Progenitor cell of endocrine pancreas (in vitro differentiated cells): ENCODE data around the gene RTEL1. TPM values are rescaled to one million over a fixed set of nuclear protein-coding genes. Genes with fewer than 3 reads are reported as not detected.
A peak's percentile ranks its signal among the peaks of the same experiment; 100 is the strongest.

Source experiments
- DNase-seq: peaks from one replicate; pipeline ENCODE4 v3.0.0; 2021; ENCODE audit warnings: low spot score; ENCODE audit not compliant: unreplicated experiment
- H3K27ac Mint-ChIP-seq: 2 replicates; pipeline ENCODE4 v1.8.0; 2021; ENCODE audit warnings: mild to moderate bottlenecking, moderate library complexity, mixed read lengths
- H3K27me3 Mint-ChIP-seq: 2 replicates; pipeline ENCODE4 v1.8.0; 2021; ENCODE audit warnings: mixed read lengths
- H3K36me3 Mint-ChIP-seq: 2 replicates; pipeline ENCODE4 v1.8.0; 2022; ENCODE audit warnings: mixed read lengths; ENCODE audit not compliant: insufficient read depth
- H3K4me1 Mint-ChIP-seq: 2 replicates; pipeline ENCODE4 v1.8.0; 2021; ENCODE audit warnings: low read depth, mixed read lengths
- H3K4me3 Mint-ChIP-seq: 2 replicates; pipeline ENCODE4 v1.8.0; 2021; ENCODE audit warnings: low read depth, mild to moderate bottlenecking, moderate library complexity, mixed read lengths
- H3K9me3 Mint-ChIP-seq: 2 replicates; pipeline ENCODE4 v1.8.0; 2021; ENCODE audit warnings: low read depth, mixed read lengths
- total RNA-seq: library from RNA; stranded (reverse); gene quantifications from 2 replicates; pipeline ENCODE4 v1.2.1, GENCODE V29; 2021
- TF ChIP-seq, protein P1 (sequence below): fragments of 200-600 bp; sonication (generic); IDR thresholded peaks from one replicate; pipeline ENCODE4 v1.5.0; 2021; ENCODE audit warnings: antibody characterized with exemption, mild to moderate bottlenecking; ENCODE audit not compliant: unreplicated experiment

RTEL1 gene
- total RNA-seq, 1 donor from 2014 or later: 35.5 TPM

- H3K27ac Mint-ChIP-seq: no peak overlapping the region
- DNase-seq: no peak
- H3K4me3 Mint-ChIP-seq: no peak overlapping the region
- peaks cover 2% of the 10 kb centered on the region for H3K36me3 Mint-ChIP-seq
- H3K4me1 Mint-ChIP-seq: no peaks in the 10 kb centered on the region
- TF ChIP-seq, protein P1, sequence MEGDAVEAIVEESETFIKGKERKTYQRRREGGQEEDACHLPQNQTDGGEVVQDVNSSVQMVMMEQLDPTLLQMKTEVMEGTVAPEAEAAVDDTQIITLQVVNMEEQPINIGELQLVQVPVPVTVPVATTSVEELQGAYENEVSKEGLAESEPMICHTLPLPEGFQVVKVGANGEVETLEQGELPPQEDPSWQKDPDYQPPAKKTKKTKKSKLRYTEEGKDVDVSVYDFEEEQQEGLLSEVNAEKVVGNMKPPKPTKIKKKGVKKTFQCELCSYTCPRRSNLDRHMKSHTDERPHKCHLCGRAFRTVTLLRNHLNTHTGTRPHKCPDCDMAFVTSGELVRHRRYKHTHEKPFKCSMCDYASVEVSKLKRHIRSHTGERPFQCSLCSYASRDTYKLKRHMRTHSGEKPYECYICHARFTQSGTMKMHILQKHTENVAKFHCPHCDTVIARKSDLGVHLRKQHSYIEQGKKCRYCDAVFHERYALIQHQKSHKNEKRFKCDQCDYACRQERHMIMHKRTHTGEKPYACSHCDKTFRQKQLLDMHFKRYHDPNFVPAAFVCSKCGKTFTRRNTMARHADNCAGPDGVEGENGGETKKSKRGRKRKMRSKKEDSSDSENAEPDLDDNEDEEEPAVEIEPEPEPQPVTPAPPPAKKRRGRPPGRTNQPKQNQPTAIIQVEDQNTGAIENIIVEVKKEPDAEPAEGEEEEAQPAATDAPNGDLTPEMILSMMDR: no peak
- no peaks in the 10 kb centered on the region for H3K27me3 Mint-ChIP-seq
- H3K9me3 Mint-ChIP-seq: no peaks in the 10 kb centered on the region
Measured at GRCh38 chr20:63690898-63691710, 33.0 kb downstream of the RTEL1 start.

DNA sequence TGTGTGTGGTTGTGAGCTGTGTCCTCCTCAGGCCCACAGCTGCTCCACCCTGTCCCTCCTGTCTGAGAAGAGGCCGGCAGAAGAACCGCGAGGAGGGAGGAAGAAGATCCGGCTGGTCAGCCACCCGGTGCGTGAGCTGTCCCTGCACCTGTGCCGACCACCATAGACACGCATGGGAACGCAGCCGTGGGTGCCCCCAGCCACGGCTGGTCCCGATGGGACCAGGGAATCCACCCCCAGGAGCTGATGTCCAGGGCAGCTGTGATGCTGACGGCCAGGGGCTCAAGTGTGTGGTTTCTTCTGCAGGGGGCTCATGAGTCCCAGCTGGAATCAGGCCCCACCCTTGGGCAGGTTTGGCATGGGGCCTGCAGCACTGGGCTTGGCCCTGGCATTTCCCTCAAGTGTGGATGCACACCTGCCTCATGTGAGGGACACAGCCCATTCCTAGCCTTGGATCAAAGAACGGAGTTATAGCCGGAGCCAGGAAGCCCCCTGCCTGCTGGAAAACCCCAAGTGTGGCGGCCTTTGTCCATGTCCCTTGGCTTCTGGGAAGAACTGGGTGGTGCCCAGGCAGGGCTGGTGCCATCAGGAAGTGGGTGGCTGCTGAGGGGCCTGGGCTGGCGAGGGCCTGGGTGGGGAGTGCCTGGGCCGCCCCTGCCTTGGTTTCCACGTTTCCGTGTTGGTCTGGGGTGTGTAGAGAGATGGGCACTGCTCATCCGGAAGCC lies 33.8 kb downstream of the RTEL1 start:
- DNase-seq: no peak
- Mint-ChIP-seq H3K4me3 (no peak overlapping the region), H3K27me3 (no peaks in the 10 kb centered on the region), H3K9me3 (no peaks in the 10 kb centered on the region), H3K36me3 (peaks cover 2% of the 10 kb centered on the region), H3K4me1 (no peaks in the 10 kb centered on the region), H3K27ac (peak overlapping the region; percentile 52)
- TF ChIP-seq, protein P1: no peak

- no peak for DNase-seq
- H3K27me3 Mint-ChIP-seq: no peaks in the 10 kb centered on the region
- H3K4me1 Mint-ChIP-seq: no peaks in the 10 kb centered on the region
- H3K36me3 Mint-ChIP-seq: peaks cover 2% of the 10 kb centered on the region
- peak overlapping the region; percentile 52 for H3K27ac Mint-ChIP-seq
- H3K4me3 Mint-ChIP-seq: no peak overlapping the region
- H3K9me3 Mint-ChIP-seq: no peaks in the 10 kb centered on the region
- TF ChIP-seq, protein P1: no peak
Measured at GRCh38 chr20:63692436-63693082, 34.4 kb downstream of the RTEL1 start.

- no peaks in the 10 kb centered on the region for H3K27me3 Mint-ChIP-seq
- H3K9me3 Mint-ChIP-seq: no peaks in the 10 kb centered on the region
- no peak overlapping the region for H3K4me3 Mint-ChIP-seq
- H3K4me1 Mint-ChIP-seq: no peaks in the 10 kb centered on the region
- DNase-seq: no peak
- TF ChIP-seq, protein P1: no peak
- H3K36me3 Mint-ChIP-seq: peaks cover 2% of the 10 kb centered on the region
- H3K27ac Mint-ChIP-seq: peak overlapping the region; percentile 52
Measured at GRCh38 chr20:63693083-63693732, 35.1 kb downstream of the RTEL1 start.
